GM21381 (cell line): Measurements from ENCODE around the gene PTCD3.

Experiments
- ATAC-seq: cut with Tn5 transposase; IDR thresholded peaks from one replicate; pipeline ENCODE4 v1.9.1; 2021; ENCODE audit warnings: mild to moderate bottlenecking, moderate library complexity; ENCODE audit not compliant: unreplicated experiment

The PTCD3 gene

DNA sequence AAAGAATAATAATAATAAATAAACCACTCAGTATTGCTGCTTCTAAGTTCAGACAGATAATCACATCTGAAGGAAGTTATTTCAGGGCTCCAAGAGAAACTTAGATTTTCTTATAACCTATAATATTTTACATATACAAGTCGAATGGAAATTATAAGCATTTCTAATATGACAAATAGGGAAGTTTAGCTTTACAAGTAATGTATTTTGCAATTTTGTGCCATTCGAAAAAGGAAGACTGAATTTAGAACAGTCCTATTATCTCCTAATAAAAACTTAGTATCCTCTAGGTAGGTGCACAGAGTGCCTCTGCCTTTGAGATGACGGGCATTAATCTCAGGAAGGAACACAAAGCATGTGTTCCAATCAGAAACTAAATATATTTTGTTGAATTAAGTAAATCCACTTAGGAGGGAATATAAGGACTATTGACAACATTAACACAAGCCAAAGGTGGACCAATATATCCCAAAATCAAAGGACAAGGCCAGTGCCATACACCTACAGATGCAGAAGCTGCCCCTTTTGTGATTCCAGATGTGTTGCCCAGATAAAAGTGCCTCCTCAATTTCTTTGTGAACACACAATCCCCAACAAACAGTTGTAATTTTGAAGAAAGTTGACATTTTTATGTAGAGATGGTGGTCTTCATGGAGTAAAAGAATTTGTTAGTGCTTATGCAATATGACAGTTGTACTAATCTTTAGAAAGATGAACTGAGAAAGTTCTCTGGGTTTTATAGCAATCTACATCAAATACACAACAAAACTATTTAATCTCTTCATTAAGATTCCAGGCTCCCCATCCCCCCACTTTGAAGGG lies 36.6 kb downstream of the PTCD3 start:
- no peak for ATAC-seq

DNA sequence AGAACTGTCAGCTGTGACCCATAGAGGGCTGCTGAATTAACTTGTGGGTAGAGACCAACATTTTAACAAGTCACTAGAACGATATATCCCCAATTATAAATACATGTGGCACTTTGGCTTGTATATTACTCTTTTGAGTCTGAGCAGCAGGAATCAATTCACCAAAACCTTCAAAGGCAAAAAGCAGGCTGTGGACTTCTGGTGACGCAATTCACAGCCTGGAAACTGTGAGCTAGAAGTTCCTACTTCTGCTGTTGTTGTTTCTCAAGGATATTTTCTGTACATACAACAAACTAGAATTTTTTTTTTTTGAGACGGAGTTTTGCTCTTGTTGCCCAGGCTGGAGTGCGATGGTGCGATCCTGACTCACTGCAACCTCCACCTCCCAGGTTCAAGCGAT lies 37.3 kb downstream of the PTCD3 start:
- ATAC-seq = no peak

GRCh38 chr2:86143926-86144685 lies 38.1 kb downstream of the PTCD3 start:
- no peak for ATAC-seq

- ATAC-seq = no peak
Observed at GRCh38 chr2:86147793-86148192, 41.8 kb downstream of the PTCD3 start.

GRCh38 chr2:86150502-86150901 lies 44.5 kb downstream of the PTCD3 start:
- ATAC-seq = no peak

DNA sequence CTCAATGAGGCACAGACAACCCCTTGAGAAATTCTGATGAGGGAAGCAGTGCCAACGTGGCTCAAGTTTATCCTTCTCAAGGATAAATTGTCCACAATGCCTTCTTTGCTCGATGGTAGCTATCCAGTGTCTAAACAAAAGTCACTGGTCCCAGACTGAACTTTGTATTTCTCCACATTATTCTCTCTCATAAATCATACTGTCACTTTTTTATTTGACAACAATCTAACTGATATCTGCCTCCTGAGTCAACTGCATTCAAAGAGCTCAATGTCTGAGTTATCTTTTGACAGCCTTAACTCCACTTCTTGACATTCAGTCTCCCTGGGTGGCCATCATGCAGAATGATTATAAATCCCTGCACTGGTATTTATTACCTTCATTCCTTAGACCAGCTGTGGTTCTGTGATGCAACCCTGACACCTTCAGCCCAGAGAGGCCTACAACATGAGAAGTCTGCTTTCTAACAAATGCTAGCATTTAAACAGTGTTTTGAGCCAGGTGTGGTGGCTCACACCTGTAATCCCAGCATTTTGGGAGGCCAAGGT lies 51.0 kb downstream of the PTCD3 start:
- ATAC-seq = no peak

DNA sequence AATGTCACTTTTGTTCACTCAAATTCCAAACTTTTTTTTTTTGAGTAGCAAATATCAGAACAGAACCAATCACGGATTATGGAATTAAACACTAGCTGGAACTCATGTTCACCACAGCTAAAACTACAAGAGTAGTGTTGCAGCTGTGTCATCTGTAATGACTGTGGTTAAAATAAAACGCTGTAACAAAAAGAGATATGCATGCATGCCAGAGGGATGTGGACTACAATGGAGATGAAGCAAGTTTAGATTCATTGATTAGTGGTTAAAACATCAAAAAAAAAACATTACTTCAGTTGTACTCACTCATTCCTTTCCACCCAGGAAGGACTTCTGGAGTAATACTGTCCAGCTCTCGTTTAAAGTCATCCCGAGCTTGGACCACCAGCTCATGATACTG lies 52.3 kb downstream of the PTCD3 start:
- ATAC-seq = no peak

DNA sequence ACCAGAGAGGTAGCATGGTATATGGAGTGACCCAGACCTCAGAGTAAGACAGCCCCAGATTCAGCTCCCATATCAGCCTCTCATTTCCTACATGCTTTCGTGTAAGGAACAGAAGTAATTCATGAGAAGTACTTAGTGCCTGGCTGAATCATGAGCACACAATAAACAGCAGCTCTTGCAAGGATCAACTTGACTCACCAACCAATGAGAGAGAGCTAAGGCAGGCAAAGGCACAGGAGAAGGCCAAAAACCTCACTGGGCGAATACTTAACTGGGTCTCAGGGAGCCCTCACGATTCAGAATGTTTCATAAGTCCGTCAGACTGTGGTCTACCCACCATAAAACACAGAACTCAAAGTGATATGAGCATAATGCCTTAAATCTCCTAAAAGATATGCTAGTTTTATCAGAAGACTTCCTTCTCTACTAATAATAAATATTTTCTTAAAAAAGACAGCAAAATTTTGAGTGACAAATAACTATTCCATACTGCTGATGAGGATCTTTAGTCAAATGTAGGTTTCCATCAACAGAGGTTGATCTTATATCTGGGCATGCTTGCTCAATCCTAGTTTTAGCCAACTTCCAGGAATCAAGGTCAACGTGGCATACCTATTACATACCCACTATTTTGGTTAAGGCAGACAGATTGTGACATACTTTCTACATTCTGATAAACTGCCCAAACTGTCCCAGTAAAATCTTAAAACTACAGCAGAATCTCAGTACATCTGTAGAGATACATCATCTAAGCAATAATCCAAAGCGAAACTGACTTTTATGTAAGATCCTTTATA lies 54.3 kb downstream of the PTCD3 start:
- no peak for ATAC-seq

- no peak for ATAC-seq
Observed at GRCh38 chr2:86170449-86170848, 64.4 kb downstream of the PTCD3 start.

DNA sequence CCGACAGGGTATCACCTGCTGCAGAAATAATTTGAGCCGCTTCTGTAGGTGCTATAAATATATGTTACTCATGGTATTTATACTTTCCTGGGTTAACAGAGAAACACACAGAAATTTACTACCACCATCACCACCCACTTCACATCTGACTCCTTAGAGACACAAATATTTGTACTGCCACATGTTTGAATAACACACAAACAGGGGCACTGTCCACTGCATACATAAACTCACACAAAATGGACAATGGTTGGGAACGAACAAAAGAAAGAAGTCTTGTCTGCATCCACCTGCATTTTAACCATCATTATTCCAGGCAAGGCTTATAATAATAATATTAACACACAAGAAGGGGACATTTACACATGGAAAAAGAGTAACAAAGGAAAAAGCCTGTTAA lies 65.3 kb downstream of the PTCD3 start:
- no peak for ATAC-seq

DNA sequence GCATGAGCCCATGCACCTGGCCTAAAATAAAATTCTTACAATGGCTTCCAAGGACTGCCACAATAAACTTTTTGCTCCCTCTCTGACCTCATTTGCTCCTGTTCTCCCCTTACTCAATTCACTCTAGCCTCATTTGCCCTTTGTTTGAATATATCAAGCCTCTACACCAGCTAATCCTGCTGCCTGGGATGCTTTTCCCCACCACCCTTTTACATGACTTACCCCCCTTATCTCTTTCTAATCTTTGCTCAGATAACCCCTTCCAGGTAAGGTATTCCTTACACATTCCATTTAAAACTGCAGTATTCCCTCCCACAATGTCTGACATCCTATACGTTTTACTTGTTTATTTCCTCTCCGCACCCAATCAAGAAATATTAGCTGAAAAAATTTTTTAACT lies 66.6 kb downstream of the PTCD3 start:
- no peak for ATAC-seq

GRCh38 chr2:86174445-86174844 lies 68.4 kb downstream of the PTCD3 start:
- no peak for ATAC-seq

GRCh38 chr2:86175828-86176227 lies 69.8 kb downstream of the PTCD3 start:
- no peak for ATAC-seq

- ATAC-seq = no peak
Observed at GRCh38 chr2:86176597-86176996, 70.6 kb downstream of the PTCD3 start.

GRCh38 chr2:86185517-86186212 lies 79.6 kb downstream of the PTCD3 start:
- ATAC-seq = no peak

- ATAC-seq = no peak
Observed at GRCh38 chr2:86186431-86186830, 80.4 kb downstream of the PTCD3 start.

DNA sequence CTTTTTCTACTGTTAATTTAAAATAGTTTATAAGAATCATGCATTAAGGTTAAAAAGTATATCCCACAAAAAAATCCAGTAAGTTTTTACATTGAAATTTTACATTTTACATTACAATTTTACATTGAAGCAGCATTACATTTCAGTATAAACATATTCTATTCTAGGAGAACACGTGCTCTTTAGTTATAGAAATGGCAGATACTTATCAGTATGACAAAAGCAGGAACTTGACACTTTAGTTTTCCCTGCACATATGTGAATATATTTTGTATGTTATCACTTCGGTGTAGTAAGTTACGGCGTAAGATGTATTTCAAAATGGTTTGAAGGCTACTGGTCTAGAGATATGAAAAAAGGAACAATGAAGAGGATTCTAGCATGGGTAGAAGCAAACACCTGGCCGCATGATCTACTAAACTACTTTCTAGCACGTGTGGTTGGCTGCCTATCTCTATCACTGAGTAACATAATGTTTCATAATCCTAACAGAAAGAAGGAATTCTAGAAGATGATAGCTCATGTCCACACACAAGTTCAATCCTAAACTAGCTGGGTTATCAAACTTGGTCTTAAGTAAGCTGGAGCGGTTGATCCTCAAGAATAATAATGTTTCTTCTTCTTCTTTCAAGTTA lies 83.9 kb downstream of the PTCD3 start:
- no peak for ATAC-seq
